Caki2 (cell line): ENCODE data around the gene CYLD. TPM values are rescaled to one million over a fixed set of nuclear protein-coding genes. Genes with fewer than 3 reads are reported as not detected.

Source experiments
- DNase-seq: peaks from one replicate; pipeline ENCODE4 v3.0.0-alpha.2; 2015; ENCODE audit warnings: low read depth
- in situ Hi-C: cut with HindIII; loops from 2 replicates; pipeline ENCODE4 v1.10.0; 2016; ENCODE audit warnings: low sequenced_read_pairs, low pct_unique_long_range_greater_than_20kb, mixed read lengths
- total RNA-seq: library from RNA; depleted of rRNA; stranded (reverse); fragments of >200 nt; shearing (Covaris generic); gene quantifications from 2 replicates; pipeline ENCODE4 v1.2.3, GENCODE V29; 2014; ENCODE audit warnings: low replicate concordance; rRNA removed

The CYLD gene
- 6.2 and 19.5 TPM in 2 replicates for total RNA-seq

DNA sequence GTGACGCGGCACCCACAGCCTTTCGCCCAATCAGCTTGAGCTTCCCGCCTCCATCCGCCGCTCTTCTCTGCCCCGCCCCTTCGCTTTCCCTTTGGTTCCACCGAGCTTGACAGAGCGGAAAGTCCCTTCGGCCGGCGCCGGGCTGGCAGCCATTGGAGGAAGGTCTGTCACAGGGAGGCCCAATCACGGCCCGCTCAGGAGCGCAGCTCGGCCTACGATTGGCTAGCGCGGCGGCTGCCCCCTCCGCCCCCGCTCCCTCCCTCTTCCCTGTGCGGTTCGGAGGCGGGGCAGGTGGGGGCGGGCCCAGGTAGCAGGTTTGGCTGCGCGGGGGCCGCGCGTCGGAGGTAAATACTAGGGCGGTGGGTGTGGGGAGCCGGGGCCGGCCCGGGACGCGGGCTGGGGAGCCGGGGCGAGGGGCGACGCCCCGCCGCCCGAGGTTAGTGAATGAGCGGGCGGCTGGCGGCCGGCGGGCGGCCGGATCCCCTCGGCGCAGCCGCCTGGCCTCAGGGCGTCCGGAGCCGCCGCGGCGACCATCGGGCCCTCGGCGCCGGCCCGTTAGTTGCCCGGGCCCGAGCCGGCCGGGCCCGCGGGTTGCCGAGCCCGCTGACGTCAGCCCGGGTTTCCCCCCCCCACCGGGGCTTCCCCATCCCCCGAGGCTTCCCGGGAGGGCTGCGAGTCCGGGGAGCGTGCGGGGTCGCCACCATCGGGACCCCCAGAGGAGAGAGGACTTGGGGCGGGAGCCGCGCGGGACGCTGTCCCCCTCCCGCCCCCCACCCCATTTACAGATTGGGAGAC is at the start of gene CYLD:
TSS of gene CYLD (plus strand) at position 306 of the 795 bp plus-strand sequence. CDS start 7,613 bp downstream, outside the sequence.
- DNase-seq: peak; percentile 99
- in situ Hi-C loops: no loop called here

DNA sequence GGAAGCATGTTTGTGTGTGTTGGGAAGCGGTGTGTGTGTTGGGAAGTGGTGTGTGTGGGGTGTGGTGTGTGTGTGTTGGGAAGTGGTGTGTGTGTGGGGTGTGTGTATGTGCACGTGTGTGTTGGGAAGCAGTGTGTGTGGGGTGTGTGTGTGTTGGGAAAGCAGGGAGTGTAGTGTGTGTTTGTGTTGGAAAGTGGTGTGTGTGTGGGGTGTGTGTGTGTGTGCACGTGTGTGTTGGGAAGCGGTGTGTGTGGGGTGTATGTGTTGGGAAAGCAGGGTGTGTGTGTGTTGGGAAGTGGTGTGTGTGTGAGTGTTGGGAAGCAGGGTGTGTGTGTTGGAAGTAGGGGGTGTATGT is 49.3 kb upstream of the CYLD start:
- DNase-seq: no peak
- in situ Hi-C loops: no loop called here

DNA sequence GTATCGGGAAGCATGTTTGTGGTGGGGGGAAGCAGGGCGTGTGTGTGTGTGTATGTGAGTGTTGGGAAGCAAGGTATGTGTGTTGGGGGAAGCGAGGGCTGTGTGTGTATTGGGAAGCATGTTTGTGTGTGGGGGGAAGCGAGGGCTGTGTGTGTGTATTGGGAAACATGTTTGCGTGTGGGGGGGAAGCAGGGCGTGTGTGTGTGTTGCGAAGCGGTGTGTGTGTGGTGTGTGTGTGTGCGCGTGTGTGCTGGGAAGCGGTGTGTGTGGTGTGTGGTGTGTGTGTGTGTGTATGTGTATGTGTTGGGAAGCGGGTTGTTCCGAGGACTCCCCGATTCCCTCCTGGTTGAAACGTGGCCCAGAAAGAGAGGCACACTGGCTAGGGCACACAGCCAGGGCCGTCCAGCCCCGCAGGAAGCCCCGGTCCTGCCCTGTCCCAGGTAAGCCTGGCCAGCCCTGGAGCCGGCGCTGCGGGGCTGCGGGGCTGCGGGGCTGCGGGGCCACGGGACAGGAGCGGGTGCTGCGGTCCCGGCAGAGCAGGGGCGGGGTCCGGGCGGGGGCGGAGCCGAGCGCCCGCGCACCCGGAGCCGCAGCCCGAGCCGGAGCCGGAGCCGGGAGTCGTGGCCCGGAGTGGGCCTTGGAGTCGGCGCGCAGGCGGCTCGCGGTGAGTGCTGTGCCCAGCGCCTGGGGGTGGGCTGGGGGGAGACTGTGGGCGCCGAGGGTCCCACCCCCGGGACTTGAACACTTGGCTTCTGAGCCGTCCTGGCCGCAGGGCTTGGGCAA is 48.7 kb upstream of the CYLD start, which contains the start of gene NOD2:
TSS of gene NOD2 (plus strand) at position 608 of the 783 bp plus-strand sequence. CDS start 5,890 bp downstream, outside the sequence.
- in situ Hi-C loops: no loop called here
- DNase-seq: no peak

DNA sequence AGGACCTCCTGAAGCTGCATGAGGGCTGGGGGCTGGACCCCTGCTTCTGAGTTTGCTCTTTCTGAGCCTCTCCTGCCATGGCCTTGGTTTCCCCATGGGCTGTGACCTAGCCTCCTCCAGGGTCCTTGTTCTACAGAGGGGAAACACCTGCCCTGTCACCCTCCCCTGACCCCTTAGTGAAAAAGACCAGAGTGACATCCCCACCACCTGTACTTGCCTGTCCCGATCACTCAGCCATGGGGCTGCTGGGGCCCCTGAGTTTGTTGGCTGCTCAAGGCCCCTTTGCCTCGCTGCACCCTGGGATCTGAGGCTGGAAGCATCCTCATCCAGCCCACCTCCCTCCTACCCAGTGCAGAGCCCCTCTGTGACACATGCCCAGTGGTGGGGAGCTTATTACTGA is 47.7 kb upstream of the CYLD start:
- DNase-seq: no peak
- in situ Hi-C loops: no loop called here

DNA sequence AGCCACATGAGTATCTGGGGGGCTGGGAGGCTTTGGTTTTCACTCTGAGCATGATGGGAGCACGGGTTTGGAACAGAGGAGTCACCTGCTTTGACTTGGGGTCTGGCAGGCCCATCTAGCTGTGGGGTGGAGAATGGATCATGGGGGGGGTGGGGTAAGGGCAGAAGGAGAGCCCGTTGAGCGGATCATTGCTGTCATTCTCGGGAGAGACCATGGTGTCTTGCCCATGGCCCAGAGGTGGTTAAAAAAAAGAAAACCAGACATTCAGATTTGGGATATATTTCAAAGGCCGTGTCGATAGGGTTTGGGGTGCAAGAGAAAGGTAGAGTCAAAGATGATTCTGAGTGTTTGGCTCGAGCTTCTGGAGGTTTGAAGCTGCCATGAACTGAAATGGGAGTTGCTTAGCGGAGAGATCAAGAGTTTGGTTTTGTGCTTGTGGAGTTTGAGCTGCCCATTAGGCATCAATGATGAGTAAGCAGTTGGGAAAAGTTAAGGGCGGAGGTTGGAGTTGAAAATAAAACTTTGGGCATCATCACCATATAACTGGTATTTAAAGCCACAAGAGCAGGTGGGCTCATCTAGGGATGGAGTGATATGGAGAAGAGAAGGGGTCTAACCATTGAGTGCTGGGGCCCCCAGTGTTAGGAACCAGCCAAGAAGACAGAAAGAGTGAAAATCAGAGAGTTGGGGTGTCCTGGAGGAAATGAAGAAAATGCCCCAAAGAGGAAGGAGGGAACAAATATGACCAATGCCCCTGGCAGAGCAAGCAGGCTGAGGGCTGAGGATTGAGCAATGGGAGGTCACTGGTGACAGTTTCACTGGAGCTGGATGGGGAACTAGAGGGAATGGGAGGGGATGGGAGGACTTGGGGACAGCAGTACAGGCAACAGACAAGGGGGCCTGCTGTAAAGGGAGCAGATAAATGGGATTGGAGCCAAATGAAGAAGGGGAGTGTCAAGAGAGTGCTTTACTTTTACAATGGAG is 46.6 kb upstream of the CYLD start:
- in situ Hi-C loops: no loop called here
- DNase-seq: no peak

DNA sequence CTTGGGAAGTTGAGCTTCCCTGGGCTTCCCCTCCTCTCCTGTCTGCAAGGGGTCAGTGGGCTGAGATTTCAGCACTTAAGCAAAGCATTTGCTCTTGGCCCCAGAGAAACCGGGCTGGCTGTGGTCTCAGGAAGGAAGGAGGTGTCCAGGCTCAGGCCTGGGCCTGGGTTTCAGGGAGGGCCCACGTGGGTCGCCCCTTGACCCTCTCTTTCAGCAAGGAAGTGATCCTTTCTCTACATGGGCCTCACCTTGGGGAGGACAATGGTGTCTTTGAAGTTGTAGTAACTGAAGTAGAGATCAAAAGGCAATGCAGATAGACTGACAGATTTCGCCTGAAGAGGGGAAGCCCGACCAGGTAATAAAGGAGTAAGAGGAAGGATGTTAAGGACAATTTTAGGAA is 45.8 kb upstream of the CYLD start:
- no peak for DNase-seq
- in situ Hi-C loops: no loop called here

DNA sequence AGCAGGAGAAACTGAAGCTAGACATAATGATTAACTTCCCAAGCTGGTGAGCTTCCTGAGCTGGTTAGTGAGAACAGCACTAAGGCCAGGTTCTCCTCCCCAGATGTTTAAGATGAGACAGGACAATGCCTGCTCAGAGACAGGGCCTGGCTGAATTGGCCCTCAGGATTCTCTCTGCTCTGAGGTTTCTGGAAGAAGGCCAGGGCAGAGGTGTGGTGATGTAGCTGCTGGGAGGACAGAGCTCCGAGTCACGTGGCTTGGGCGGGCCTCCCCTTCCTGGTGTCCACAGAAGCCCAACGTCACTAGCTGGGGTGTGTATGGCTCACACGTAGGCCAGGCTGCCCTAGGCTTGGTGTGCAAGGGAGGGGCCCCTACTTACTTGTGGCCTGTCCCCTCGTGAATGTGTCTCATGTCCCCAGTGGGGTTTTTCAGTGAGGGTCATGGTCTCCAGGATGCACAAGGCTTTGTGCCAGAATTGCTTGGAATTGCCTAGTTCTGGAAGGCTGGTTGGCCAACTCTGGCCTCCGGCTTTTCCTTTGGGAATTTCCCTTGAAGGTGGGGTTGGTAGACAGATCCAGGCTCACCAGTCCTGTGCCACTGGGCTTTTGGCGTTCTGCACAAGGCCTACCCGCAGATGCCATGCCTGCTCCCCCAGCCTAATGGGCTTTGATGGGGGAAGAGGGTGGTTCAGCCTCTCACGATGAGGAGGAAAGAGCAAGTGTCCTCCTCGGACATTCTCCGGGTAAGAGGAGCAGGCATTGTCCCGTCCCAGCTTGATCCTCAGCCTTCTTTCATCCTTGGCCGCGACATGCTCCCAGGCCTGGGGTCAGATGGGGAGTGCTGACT is 45.1 kb upstream of the CYLD start:
- peak; percentile 44 for DNase-seq
- in situ Hi-C loops: no loop called here

DNA sequence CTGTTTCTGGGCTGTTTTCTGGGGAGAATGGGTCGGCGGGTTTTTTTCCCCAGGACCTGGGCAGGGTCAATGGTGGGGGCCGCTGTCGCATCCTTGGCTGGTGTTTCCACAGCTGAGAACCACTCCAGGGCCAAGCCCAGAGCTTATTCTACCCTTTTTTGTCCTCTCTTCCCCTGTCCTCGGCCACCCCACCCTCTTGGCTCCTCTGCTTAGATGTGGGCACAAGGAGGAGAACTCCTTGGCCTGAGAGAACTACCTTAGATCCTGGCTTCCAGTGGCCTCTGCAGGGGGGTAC is 44.5 kb upstream of the CYLD start:
- DNase-seq: no peak
- in situ Hi-C loops: no loop called here

DNA sequence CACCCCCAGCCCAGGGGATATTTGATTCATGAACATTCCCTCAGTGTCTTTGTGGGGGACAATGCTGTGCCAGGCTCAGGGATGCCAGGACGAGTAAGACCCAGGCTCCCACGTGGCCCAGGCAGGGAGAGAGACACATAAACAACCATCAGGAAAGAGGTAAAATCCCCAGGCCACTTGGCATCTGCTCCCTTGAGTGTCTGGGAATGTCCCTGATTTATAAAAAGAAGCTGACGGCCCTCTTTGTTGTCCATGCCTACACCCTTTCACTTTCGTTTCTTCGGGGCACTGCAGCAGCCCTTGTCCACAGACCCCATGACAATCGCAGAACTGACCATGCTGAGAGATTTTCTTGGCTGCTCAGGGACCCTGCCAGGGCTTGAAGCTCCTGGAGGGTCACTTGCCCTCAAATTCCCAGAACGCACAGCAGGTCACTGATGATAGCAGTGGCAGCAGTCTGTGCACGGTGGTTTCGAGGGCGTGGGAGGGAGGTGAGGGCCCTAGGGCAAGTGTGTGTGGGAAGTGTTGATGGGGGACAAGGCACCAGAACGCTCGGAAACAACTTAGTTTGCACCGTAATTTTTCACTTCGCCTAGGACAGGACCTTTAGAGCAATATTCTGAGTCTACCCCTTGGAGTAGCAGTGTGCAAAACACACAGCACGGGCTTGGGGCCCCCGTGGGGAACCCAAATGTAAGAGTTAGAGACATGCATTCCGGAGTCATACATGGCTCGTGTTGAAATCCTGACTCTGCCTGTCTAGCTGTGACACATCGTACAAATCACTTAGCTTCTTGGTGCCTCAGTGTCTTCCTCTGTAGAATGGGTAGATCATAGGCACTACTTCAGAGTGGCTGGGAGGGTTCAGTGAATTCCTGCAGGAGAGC is 43.8 kb upstream of the CYLD start:
- DNase-seq: no peak
- in situ Hi-C loops: no loop called here

DNA sequence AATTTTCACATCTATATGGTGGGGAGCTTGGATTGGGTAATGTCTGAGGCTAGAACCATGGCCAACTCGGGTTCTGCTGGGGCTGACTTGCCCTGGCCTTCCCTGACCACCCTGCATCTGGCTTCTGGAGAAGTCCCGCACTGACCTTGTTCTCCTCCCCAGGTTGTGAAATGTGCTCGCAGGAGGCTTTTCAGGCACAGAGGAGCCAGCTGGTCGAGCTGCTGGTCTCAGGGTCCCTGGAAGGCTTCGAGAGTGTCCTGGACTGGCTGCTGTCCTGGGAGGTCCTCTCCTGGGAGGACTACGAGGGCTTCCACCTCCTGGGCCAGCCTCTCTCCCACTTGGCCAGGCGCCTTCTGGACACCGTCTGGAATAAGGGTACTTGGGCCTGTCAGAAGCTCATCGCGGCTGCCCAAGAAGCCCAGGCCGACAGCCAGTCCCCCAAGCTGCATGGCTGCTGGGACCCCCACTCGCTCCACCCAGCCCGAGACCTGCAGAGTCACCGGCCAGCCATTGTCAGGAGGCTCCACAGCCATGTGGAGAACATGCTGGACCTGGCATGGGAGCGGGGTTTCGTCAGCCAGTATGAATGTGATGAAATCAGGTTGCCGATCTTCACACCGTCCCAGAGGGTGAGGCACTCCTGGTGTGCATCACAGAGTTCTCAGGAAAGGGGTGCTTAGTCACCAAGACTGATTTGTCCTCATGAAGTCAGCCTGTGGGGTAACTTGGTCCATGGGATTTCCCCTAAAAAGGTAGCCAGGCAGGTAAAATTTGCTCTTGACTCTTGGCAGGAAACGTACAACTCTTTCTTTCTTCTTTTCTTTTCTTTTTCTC is 42.3 kb upstream of the CYLD start:
- in situ Hi-C loops: no loop called here
- DNase-seq: no peak

DNA sequence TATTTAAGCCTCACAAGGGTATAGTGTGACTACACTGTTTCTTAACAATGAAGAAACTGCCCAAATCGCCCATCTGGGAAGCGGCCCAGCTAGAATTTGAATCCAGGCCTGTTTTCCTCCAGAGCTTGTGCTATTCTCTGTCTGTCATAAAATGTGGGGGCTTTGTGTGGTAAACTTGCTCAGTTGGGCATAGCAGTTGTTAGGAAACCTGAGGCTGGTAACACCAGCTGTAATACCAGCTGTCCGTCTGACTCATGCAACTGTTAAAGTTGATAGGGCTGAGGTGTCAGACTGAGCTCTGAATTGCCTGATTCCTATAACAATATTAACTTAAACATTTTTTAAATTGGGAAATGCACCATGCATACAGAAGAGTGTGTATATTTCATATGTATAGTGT is 39.2 kb upstream of the CYLD start:
- in situ Hi-C loops: no loop called here
- DNase-seq: no peak

DNA sequence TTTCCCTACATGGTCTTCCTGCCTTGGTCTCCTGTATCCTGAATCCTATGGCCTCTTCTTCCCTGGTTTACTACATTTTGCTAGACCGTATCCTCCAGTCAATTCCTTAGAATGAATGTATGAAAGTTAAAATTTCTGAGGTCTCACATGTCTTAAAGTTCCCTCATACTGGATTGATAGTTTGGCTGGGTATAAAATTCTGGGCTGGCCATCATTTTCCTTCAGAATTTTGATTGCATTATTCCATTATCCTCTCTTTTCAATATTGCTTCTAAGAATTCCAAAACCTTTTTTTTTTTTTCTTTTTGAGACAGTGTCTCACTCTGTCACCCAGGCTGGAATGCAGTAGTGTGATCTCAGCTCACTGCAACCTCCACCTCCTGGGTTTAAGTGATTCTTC is 37.6 kb upstream of the CYLD start:
- in situ Hi-C loops: no loop called here

DNA sequence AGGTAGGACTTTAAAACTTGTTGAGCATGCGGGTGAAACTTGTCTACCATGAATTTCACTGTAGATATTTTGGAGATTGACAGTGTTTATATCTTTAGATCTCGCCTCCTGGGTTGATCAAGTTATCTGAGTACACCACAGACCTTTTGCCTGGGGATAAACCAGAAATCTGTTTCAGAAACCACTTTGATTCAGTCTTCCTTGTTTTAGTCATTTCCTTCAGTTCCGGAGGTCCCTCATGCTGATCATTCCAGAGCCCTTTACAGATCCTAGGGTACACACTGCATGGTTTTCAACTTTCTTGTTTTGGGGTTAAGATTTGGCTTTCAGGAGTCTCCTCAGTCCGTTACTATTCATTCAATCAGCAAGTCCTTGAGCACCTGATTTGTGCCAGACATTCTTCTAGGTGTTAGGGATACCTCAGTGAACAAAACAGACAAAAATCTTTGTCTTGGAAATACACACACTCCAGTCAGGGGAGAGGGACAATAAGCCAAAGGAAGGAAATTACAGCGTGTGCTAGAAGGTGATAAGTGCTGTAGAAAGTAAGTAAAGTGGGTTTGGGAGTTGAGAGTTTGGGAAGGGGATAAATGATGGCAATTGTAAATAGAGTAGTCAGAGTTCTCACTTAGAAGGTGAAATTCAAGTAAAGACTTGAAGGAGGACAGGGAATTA is 36.3 kb upstream of the CYLD start:
- in situ Hi-C loops: no loop called here
- DNase-seq: no peak

More for the DNA sequence above, 37.6 kb upstream of the CYLD start:
- no peak for DNase-seq

DNA sequence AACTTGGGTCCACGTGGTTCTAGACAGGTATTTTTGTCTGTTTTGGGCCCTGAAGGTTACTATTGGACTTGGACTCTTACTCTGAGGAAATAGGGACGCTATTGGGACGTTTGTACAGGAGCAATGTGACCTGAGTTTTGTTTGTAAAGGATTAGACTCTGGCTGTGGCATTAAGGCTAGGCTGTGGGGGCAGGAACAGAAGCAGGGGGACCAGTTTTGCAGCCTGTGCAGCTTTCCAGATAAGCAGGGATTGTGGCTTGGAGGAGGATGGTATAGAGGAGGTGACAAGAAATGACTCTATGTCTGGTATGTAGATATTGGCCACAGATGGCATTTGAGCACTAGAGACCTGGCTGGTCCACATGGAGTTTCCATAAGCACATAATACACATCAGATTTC is 35.6 kb upstream of the CYLD start:
- DNase-seq: no peak
- in situ Hi-C loops: no loop called here

DNA sequence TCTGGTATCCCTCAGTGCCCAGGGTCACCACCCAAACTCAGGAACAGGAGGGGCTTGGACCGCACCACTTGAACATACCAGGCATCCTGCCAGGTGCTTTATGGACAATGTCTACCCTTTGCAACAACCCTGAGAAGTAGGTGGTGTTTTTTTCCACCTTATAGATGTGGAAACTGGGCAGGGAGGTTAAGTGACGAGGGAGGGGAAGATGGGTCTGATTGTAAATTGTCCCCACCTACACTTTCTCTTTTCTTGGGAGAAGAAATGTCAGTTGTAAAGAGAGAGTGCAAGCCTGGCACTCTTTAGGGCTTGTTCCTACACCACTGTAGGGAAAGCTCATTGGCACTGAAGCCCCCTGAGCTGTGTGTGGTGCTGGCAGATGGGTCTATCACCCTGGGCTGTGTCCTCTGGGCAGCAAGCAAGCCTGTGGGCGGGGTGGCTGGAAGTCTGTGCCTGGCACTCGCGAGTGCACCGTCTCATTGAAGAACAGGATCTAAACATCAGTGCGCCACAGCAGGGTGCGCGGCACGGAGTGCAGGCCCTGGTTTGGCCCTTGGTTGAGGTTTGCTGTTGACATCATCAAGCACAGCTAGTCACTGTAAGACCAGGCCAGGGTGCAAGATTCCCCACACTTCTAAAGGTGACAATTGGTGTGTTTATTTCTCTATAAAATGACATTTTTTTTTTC is 33.4 kb upstream of the CYLD start:
- no peak for DNase-seq
- in situ Hi-C loops: no loop called here
